GM23338 (cell line): ENCODE results near the gene TMEM207. TPM values are rescaled to one million over a fixed set of nuclear protein-coding genes. Genes with fewer than 3 reads are reported as not detected.

ENCODE experiments used
- ATAC-seq: fragments of 200-7000 bp; cut with Tn5 transposase; 3 replicates; pipeline ENCODE4 v1.9.1; 2020
- DNase-seq: peaks from one replicate; pipeline ENCODE4 v3.0.0-alpha.2; 2015; ENCODE audit warnings: low spot score
- H2AFZ ChIP-seq: fragments of 200-600 bp; sonication (generic); 2 replicates; pipeline ENCODE4 v1.8.0; 2016; ENCODE audit warnings: antibody characterized with exemption, mild to moderate bottlenecking, moderate library complexity
- H3F3A ChIP-seq: fragments of 200-600 bp; sonication (generic); replicated peaks from 2 replicates; pipeline ENCODE4 v1.8.0; 2017; ENCODE audit warnings: antibody characterized with exemption, mixed run types, low read depth
- H3K27ac ChIP-seq: fragments of 200-600 bp; sonication (generic); 2 replicates; pipeline ENCODE4 v1.6.1; 2016; ENCODE audit warnings: low read depth
- H3K27me3 ChIP-seq: fragments of 200-600 bp; sonication (generic); 2 replicates; pipeline ENCODE4 v1.8.0; 2016; ENCODE audit warnings: mild to moderate bottlenecking, mixed run types, moderate library complexity; ENCODE audit not compliant: insufficient read depth
- H3K36me3 ChIP-seq: fragments of 200-600 bp; sonication (generic); 2 replicates; pipeline ENCODE4 v1.8.0; 2016; ENCODE audit warnings: mild to moderate bottlenecking; ENCODE audit not compliant: insufficient read depth
- H3K4me1 ChIP-seq: fragments of 200-600 bp; sonication (generic); 2 replicates; pipeline ENCODE4 v1.8.0; 2016; ENCODE audit warnings: mild to moderate bottlenecking, moderate library complexity; ENCODE audit not compliant: insufficient read depth
- H3K4me2 ChIP-seq: fragments of 200-600 bp; sonication (generic); 2 replicates; pipeline ENCODE4 v1.7.1; 2017; ENCODE audit warnings: mixed run types
- H3K4me3 ChIP-seq: fragments of 200-600 bp; sonication (generic); 2 replicates; pipeline ENCODE4 v1.6.1; 2016; ENCODE audit warnings: mixed run types
- H3K79me2 ChIP-seq: fragments of 200-600 bp; sonication (generic); replicated peaks from 2 replicates; pipeline ENCODE4 v1.8.0; 2017; ENCODE audit warnings: mild to moderate bottlenecking; ENCODE audit not compliant: insufficient read depth
- H3K9me2 ChIP-seq: fragments of 200-600 bp; sonication (generic); 2 replicates; pipeline ENCODE4 v1.8.0; 2017; ENCODE audit not compliant: insufficient read depth
- H4K20me1 ChIP-seq: fragments of 200-600 bp; sonication (generic); replicated peaks from 2 replicates; pipeline ENCODE4 v1.8.0; 2017; ENCODE audit warnings: mild to moderate bottlenecking; ENCODE audit not compliant: insufficient read depth
- H3K27ac Mint-ChIP-seq: 2 replicates; pipeline ENCODE4 v1.8.0; 2020; ENCODE audit warnings: inconsistent platforms, mild to moderate bottlenecking, moderate library complexity, mixed read lengths
- H3K27me3 Mint-ChIP-seq: 3 replicates; pipeline ENCODE4 v1.8.0; 2022; ENCODE audit warnings: low read depth, mild to moderate bottlenecking, moderate library complexity, mixed read lengths, inconsistent platforms; ENCODE audit not compliant: insufficient read depth, poor library complexity
- H3K36me3 Mint-ChIP-seq: 3 replicates; pipeline ENCODE4 v1.8.0; 2021; ENCODE audit warnings: low read depth, mild to moderate bottlenecking, inconsistent platforms, moderate library complexity, mixed read lengths
- H3K4me1 Mint-ChIP-seq: 3 replicates; pipeline ENCODE4 v1.8.0; 2020; ENCODE audit warnings: mild to moderate bottlenecking, inconsistent platforms, mixed read lengths
- H3K4me3 Mint-ChIP-seq: 3 replicates; pipeline ENCODE4 v1.8.0; 2021; ENCODE audit warnings: moderate library complexity, mild to moderate bottlenecking, inconsistent platforms, mixed read lengths
- H3K9me3 Mint-ChIP-seq: 3 replicates; pipeline ENCODE4 v1.8.0; 2020; ENCODE audit warnings: moderate library complexity, mild to moderate bottlenecking, inconsistent platforms, mixed read lengths
- CREB1 ChIP-seq: fragments of 250-450 bp; sonication (Bioruptor Pico); IDR thresholded peaks from 2 replicates; pipeline ENCODE4 v1.5.0; 2020; ENCODE audit warnings: low read depth, mild to moderate bottlenecking, moderate library complexity
- EZH2 ChIP-seq: fragments of 200-600 bp; sonication (generic); IDR thresholded peaks from one replicate; pipeline ENCODE4 v1.8.0; 2017; ENCODE audit warnings: antibody characterized with exemption, mild to moderate bottlenecking, low read depth; ENCODE audit not compliant: unreplicated experiment
- EZH2phosphoT487 ChIP-seq: fragments of 200-600 bp; sonication (generic); IDR thresholded peaks from one replicate; pipeline ENCODE4 v1.8.1; 2018; ENCODE audit warnings: antibody characterized with exemption; ENCODE audit not compliant: unreplicated experiment
- JUNB ChIP-seq: IDR thresholded peaks from one replicate; pipeline ENCODE4 v1.6.1; 2016; ENCODE audit warnings: antibody characterized with exemption; ENCODE audit not compliant: unreplicated experiment
- NANOG ChIP-seq: IDR thresholded peaks from 2 replicates; pipeline ENCODE4 v1.6.1; 2016; ENCODE audit warnings: antibody characterized with exemption, borderline replicate concordance
- POLR2AphosphoS5 ChIP-seq: IDR thresholded peaks from 2 replicates; pipeline ENCODE4 v1.6.1; 2016; ENCODE audit warnings: antibody characterized with exemption, low read depth
- REST ChIP-seq: IDR thresholded peaks from one replicate; pipeline ENCODE4 v1.6.1; 2018; ENCODE audit warnings: antibody characterized with exemption; ENCODE audit not compliant: unreplicated experiment
- STAT1 ChIP-seq: IDR thresholded peaks from one replicate; pipeline ENCODE4 v1.6.1; 2016; ENCODE audit warnings: antibody characterized with exemption; ENCODE audit not compliant: unreplicated experiment
- ZNF114 ChIP-seq: fragments of 250-450 bp; sonication (Bioruptor Pico); IDR thresholded peaks from 2 replicates; pipeline ENCODE4 v1.5.0; 2020; ENCODE audit warnings: mild to moderate bottlenecking, moderate library complexity
- polyA plus RNA-seq: library from polyadenylated mRNA; unstranded; fragments of >200 nt; fragmentation: Nextera tagmentation; extraction: Ambion mirVana; gene quantifications from 2 replicates; pipeline ENCODE4 v1.2.1, GENCODE V29; 2016
- total RNA-seq: library from RNA; depleted of rRNA; stranded (reverse); fragments of >200 nt; shearing (Covaris generic); gene quantifications from 2 replicates; pipeline ENCODE4 v1.2.3, GENCODE V29; 2014
- TF ChIP-seq, protein P1 (sequence below), 2 experiments: fragments of 200-600 bp in 1 of 2; sonication (generic) in 1 of 2; conservative IDR thresholded peaks; 2 replicates each; pipeline versions ENCODE4 v1.5.1 to v1.6.1; 2016 to 2017; ENCODE audit warnings: antibody characterized with exemption in 2 of 2, low read depth in 2 of 2, mild to moderate bottlenecking in 2 of 2, moderate library complexity in 1 of 2

The TMEM207 gene
- total and polyA plus RNA-seq, 2 experiments from 2014 or later: not detected

DNA sequence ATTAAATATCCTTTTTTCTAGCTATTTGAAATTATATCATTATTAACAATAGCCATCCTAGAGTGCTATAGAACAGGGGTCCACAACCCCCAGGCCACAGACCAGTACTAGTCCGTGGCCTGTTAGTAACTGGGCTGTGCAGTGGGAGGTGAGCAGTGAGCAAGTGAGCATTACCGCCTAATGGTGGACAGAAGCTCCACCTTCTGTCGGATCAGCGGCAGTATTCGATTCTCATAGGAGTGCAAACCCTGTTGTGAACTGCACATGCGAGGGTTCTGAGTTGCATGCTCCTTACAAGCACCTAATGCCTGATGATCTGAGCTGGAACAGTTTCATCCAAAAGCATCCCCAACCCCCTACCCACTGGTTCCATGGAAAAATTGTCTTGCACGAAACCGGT lies 50.0 kb downstream of the TMEM207 start (continued):
- TF ChIP-seq, protein P1, sequence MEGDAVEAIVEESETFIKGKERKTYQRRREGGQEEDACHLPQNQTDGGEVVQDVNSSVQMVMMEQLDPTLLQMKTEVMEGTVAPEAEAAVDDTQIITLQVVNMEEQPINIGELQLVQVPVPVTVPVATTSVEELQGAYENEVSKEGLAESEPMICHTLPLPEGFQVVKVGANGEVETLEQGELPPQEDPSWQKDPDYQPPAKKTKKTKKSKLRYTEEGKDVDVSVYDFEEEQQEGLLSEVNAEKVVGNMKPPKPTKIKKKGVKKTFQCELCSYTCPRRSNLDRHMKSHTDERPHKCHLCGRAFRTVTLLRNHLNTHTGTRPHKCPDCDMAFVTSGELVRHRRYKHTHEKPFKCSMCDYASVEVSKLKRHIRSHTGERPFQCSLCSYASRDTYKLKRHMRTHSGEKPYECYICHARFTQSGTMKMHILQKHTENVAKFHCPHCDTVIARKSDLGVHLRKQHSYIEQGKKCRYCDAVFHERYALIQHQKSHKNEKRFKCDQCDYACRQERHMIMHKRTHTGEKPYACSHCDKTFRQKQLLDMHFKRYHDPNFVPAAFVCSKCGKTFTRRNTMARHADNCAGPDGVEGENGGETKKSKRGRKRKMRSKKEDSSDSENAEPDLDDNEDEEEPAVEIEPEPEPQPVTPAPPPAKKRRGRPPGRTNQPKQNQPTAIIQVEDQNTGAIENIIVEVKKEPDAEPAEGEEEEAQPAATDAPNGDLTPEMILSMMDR (conservative IDR thresholded peaks at IDR 0.05; ENCODE audit: low read depth in 2 of 2): peak in 1 of 2 experiments; percentile 43; a peak in 2 of 4 replicates

DNA sequence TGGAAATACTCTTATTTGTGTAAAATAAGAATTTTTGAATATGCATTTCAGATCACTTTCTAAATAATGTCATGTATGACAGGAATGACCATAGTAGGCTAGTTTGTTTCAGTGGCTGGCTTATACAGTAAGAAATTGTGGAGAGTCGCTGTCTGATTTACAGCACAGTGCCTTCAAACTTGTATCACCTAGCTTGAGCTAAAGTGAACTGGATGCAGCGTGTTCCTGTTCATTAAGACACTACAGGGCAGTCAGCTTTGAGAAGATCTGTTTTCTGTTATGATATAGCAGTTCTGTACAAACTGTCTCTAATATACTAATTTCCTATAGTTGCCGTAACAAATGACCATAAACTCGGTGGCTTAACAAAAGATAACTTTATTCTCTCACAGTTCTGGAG lies 51.8 kb downstream of the TMEM207 start:
- ATAC-seq: no peak

GRCh38 chr3:190396001-190396400 lies 53.7 kb downstream of the TMEM207 start:
- ATAC-seq (no peak), DNase-seq (no peak)
- Histone ChIP-seq H3F3A (no peaks in the 10 kb centered on the region), H3K79me2 (no peaks in the 10 kb centered on the region), H3K4me3 (no peak overlapping the region), H4K20me1 (no peaks in the 10 kb centered on the region), H3K9me2 (no peaks in the 10 kb centered on the region), H2AFZ (no peak overlapping the region), H3K36me3 (no peaks in the 10 kb centered on the region), H3K27me3 (no peaks in the 10 kb centered on the region), H3K4me1 (no peaks in the 10 kb centered on the region), H3K4me2 (no peak overlapping the region), H3K27ac (no peak overlapping the region)
- H3K36me3 Mint-ChIP-seq: no peaks in the 10 kb centered on the region
- no peaks in the 10 kb centered on the region for H3K9me3 Mint-ChIP-seq
- no peak overlapping the region for H3K4me3 Mint-ChIP-seq
- H3K27ac Mint-ChIP-seq: no peak overlapping the region
- no peaks in the 10 kb centered on the region for H3K4me1 Mint-ChIP-seq
- H3K27me3 Mint-ChIP-seq: peaks cover 1% of the 10 kb centered on the region
- TF ChIP-seq REST (no peak), STAT1 (no peak), POLR2AphosphoS5 (no peak), CREB1 (no peak), NANOG (no peak), ZNF114 (CRISPR knock-in tag) (no peak), EZH2phosphoT487 (no peak), EZH2 (no peak)
- TF ChIP-seq, protein P1 (conservative IDR thresholded peaks at IDR 0.05; ENCODE audit: low read depth in 2 of 2): no peak

More for the DNA sequence above, 51.8 kb downstream of the TMEM207 start:
- no peaks in the 10 kb centered on the region for H3K9me3 Mint-ChIP-seq
- H3K27me3 ChIP-seq: no peaks in the 10 kb centered on the region
- peaks cover 1% of the 10 kb centered on the region for H3K27me3 Mint-ChIP-seq
- H3F3A ChIP-seq: no peaks in the 10 kb centered on the region
- no peak overlapping the region for H3K4me3 ChIP-seq
- no peak for TF ChIP-seq EZH2phosphoT487
- TF ChIP-seq JUNB: no peak
- no peak overlapping the region for H3K27ac Mint-ChIP-seq
- no peaks in the 10 kb centered on the region for H3K36me3 Mint-ChIP-seq
- no peaks in the 10 kb centered on the region for H3K36me3 ChIP-seq
- no peak overlapping the region for H3K27ac ChIP-seq
- no peak for DNase-seq
- H4K20me1 ChIP-seq: no peaks in the 10 kb centered on the region
- no peak overlapping the region for H3K4me3 Mint-ChIP-seq
- peak overlapping the region; percentile 23; the same call in 1 of the 2 replicates for H2AFZ ChIP-seq
- H3K79me2 ChIP-seq: no peaks in the 10 kb centered on the region
- H3K4me2 ChIP-seq: no peak overlapping the region
- H3K4me1 Mint-ChIP-seq: no peaks in the 10 kb centered on the region
- H3K4me1 ChIP-seq: no peaks in the 10 kb centered on the region
- no peaks in the 10 kb centered on the region for H3K9me2 ChIP-seq
